ENCODE data around the gene C1orf105. TPM values are rescaled to one million over a fixed set of nuclear protein-coding genes. Genes with fewer than 3 reads are reported as not detected.

Gene C1orf105
- total and polyA plus RNA-seq, 10 of the 15 experiments (the other 5 are each of a cell fraction or from before 2014, with no cell fraction given), result not detected

DNA sequence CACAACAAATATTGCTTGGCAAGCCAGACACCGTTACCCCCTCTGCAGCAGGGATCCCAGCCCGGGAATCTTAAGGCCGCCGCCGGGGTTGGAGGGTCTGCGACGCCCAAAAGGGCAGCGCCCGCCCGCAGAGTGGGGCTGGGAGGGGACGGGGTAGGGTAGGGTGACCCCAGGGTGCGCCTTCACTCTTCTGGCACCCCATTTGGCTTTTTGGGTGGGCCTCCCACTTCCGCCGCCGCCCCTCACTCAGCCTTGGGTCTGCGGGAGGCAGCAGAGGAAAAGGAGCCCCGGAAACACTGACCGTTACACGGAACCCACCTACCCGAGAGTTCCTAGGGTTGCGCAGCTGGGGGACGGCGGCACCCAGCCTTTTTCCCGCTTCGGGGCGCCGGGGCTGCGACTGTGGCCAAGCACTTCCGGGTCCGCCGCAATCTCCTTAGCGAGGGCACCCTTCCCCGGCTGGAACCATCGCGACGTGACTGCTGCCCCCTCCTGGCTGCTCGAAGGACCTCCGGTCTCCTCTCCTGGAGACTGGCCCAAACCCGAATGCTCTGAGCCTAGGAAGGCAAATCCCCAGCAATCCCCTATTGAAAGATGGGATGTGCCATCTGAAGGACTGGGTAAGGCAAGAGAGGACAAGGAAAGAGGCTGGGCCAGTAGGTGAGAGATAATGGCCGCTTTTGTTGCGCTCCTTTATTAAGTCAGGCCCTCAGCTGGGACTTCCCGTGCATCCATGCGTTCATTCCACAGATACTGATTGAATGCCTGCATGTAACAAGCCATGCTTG, 23.4 kb downstream of the C1orf105 start, which contains the start of gene PIGC (continued):
- TF ChIP-seq, protein P1, sequence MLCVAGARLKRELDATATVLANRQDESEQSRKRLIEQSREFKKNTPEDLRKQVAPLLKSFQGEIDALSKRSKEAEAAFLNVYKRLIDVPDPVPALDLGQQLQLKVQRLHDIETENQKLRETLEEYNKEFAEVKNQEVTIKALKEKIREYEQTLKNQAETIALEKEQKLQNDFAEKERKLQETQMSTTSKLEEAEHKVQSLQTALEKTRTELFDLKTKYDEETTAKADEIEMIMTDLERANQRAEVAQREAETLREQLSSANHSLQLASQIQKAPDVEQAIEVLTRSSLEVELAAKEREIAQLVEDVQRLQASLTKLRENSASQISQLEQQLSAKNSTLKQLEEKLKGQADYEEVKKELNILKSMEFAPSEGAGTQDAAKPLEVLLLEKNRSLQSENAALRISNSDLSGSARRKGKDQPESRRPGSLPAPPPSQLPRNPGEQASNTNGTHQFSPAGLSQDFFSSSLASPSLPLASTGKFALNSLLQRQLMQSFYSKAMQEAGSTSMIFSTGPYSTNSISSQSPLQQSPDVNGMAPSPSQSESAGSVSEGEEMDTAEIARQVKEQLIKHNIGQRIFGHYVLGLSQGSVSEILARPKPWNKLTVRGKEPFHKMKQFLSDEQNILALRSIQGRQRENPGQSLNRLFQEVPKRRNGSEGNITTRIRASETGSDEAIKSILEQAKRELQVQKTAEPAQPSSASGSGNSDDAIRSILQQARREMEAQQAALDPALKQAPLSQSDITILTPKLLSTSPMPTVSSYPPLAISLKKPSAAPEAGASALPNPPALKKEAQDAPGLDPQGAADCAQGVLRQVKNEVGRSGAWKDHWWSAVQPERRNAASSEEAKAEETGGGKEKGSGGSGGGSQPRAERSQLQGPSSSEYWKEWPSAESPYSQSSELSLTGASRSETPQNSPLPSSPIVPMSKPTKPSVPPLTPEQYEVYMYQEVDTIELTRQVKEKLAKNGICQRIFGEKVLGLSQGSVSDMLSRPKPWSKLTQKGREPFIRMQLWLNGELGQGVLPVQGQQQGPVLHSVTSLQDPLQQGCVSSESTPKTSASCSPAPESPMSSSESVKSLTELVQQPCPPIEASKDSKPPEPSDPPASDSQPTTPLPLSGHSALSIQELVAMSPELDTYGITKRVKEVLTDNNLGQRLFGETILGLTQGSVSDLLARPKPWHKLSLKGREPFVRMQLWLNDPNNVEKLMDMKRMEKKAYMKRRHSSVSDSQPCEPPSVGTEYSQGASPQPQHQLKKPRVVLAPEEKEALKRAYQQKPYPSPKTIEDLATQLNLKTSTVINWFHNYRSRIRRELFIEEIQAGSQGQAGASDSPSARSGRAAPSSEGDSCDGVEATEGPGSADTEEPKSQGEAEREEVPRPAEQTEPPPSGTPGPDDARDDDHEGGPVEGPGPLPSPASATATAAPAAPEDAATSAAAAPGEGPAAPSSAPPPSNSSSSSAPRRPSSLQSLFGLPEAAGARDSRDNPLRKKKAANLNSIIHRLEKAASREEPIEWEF (IDR thresholded peaks at IDR 0.05; ENCODE audit: insufficient replicate concordance, low read depth, low read length), result no peak
- TF ChIP-seq ETV6 (conservative IDR thresholded peaks at IDR 0.05 in 1 of 2, IDR thresholded peaks at IDR 0.05 in 1 of 2; ENCODE audit: borderline replicate concordance in 1 of 2, low read depth in 1 of 2) (peak in 1 of 2 experiments; percentile 66; a peak in 2 of 4 replicates), EGR1 (IDR thresholded peaks at IDR 0.05; ENCODE audit: borderline replicate concordance in 1 of 2, low read depth in 2 of 2, low read length in 2 of 2) (peak in 1 of 2 experiments; percentile 54; a peak in 1 of 3 replicates), SUPT20H (IDR thresholded peaks at IDR 0.05; ENCODE audit: borderline replicate concordance, control insufficient read depth, low read depth, low read length) (no peak), SREBF2 (IDR thresholded peaks at IDR 0.05; ENCODE audit: low read length) (no peak), TAF1 (IDR thresholded peaks at IDR 0.05; ENCODE audit: borderline replicate concordance, low read depth, low read length) (peak; percentile 76; the same call in 1 of the 2 replicates), ZNF274 (IDR thresholded peaks at IDR 0.05; ENCODE audit: insufficient read depth, insufficient read length) (no peak), MYC (IDR thresholded peaks at IDR 0.05; ENCODE audit: insufficient read depth, insufficient read length, insufficient replicate concordance, low read length, severe bottlenecking) (no peak), IKZF2 (IDR thresholded peaks at IDR 0.05) (peak in 1 of 2 experiments; percentile 40; a peak in 1 of 4 replicates), JUND (IDR thresholded peaks at IDR 0.05; ENCODE audit: low read depth, low read length) (no peak)
- TF ChIP-seq, protein P2, sequence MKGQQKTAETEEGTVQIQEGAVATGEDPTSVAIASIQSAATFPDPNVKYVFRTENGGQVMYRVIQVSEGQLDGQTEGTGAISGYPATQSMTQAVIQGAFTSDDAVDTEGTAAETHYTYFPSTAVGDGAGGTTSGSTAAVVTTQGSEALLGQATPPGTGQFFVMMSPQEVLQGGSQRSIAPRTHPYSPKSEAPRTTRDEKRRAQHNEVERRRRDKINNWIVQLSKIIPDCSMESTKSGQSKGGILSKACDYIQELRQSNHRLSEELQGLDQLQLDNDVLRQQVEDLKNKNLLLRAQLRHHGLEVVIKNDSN (IDR thresholded peaks at IDR 0.05; ENCODE audit: borderline replicate concordance, extremely low read length, insufficient read depth, low read depth, low read length), result no peak
- TF ChIP-seq, protein P3, sequence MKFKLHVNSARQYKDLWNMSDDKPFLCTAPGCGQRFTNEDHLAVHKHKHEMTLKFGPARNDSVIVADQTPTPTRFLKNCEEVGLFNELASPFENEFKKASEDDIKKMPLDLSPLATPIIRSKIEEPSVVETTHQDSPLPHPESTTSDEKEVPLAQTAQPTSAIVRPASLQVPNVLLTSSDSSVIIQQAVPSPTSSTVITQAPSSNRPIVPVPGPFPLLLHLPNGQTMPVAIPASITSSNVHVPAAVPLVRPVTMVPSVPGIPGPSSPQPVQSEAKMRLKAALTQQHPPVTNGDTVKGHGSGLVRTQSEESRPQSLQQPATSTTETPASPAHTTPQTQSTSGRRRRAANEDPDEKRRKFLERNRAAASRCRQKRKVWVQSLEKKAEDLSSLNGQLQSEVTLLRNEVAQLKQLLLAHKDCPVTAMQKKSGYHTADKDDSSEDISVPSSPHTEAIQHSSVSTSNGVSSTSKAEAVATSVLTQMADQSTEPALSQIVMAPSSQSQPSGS (IDR thresholded peaks at IDR 0.05; ENCODE audit: low read length), result no peak
- TF ChIP-seq, protein P4, sequence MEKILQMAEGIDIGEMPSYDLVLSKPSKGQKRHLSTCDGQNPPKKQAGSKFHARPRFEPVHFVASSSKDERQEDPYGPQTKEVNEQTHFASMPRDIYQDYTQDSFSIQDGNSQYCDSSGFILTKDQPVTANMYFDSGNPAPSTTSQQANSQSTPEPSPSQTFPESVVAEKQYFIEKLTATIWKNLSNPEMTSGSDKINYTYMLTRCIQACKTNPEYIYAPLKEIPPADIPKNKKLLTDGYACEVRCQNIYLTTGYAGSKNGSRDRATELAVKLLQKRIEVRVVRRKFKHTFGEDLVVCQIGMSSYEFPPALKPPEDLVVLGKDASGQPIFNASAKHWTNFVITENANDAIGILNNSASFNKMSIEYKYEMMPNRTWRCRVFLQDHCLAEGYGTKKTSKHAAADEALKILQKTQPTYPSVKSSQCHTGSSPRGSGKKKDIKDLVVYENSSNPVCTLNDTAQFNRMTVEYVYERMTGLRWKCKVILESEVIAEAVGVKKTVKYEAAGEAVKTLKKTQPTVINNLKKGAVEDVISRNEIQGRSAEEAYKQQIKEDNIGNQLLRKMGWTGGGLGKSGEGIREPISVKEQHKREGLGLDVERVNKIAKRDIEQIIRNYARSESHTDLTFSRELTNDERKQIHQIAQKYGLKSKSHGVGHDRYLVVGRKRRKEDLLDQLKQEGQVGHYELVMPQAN (conservative IDR thresholded peaks at IDR 0.05), result peak; percentile 72; the same call in 1 of the 2 replicates
- TF ChIP-seq, protein P5, sequence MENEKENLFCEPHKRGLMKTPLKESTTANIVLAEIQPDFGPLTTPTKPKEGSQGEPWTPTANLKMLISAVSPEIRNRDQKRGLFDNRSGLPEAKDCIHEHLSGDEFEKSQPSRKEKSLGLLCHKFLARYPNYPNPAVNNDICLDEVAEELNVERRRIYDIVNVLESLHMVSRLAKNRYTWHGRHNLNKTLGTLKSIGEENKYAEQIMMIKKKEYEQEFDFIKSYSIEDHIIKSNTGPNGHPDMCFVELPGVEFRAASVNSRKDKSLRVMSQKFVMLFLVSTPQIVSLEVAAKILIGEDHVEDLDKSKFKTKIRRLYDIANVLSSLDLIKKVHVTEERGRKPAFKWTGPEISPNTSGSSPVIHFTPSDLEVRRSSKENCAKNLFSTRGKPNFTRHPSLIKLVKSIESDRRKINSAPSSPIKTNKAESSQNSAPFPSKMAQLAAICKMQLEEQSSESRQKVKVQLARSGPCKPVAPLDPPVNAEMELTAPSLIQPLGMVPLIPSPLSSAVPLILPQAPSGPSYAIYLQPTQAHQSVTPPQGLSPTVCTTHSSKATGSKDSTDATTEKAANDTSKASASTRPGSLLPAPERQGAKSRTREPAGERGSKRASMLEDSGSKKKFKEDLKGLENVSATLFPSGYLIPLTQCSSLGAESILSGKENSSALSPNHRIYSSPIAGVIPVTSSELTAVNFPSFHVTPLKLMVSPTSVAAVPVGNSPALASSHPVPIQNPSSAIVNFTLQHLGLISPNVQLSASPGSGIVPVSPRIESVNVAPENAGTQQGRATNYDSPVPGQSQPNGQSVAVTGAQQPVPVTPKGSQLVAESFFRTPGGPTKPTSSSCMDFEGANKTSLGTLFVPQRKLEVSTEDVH (IDR thresholded peaks at IDR 0.05; ENCODE audit: low read depth, partially characterized antibody), result peak; percentile 54

All from GM12878 (cell line).